ENCODE results near the gene SLC35F4. TPM values are rescaled to one million over a fixed set of nuclear protein-coding genes. Genes with fewer than 3 reads are reported as not detected.

The SLC35F4 gene
- total RNA-seq, 1 experiment from 2014 or later = not detected

GRCh38 chr14:57559576-57559975 lies 306.3 kb downstream of the SLC35F4 start:
- DNase-seq (ENCODE audit: low read depth, low spot score) = no peak
- no peak overlapping the region for H2AFZ ChIP-seq (ENCODE audit: low read depth, low read length, poor library complexity, severe bottlenecking)
- CTCF ChIA-PET = no interaction called here
- H3K9me2 ChIP-seq (ENCODE audit: insufficient read depth) = no peaks in the 10 kb centered on the region
- H3K9ac ChIP-seq (ENCODE audit: low read length) = no peak overlapping the region
- BruUV-seq (replicated peaks) = no TSS peak
- ATAC-seq = no peak
- H3K27me3 ChIP-seq (ENCODE audit: insufficient read depth, low read length) = peaks cover 78% of the 10 kb centered on the region
- no peaks in the 10 kb centered on the region for H3K4me1 ChIP-seq (ENCODE audit: control insufficient read depth in 1 of 2, insufficient read depth in 2 of 2, low read length in 2 of 2)
- H3K9me3 ChIP-seq (ENCODE audit: control insufficient read depth in 1 of 2, insufficient read depth in 1 of 2, low read depth in 1 of 2, low read length in 2 of 2) = no peaks in the 10 kb centered on the region; a peak in 1 of 4 replicates
- no peak overlapping the region for H3K27ac ChIP-seq (ENCODE audit: low read depth, low read length)
- intact Hi-C loops (cut with micrococcal nuclease) = no loop called here
- POLR2A ChIA-PET = no interaction called here
- TF ChIP-seq POLR2AphosphoS5 (IDR thresholded peaks at IDR 0.05; ENCODE audit: low read depth, low read length) (no peak), EZH2phosphoT487 (IDR thresholded peaks at IDR 0.05; ENCODE audit: borderline replicate concordance) (no peak), REST (IDR thresholded peaks at IDR 0.05; ENCODE audit: low read depth) (no peak), CBX3 (IDR thresholded peaks at IDR 0.05; ENCODE audit: low read depth) (no peak)
- H3K4me3 ChIP-seq (replicated peaks in 1 of 2; ENCODE audit: low read depth in 1 of 2, low read length in 2 of 2) = no peak overlapping the region
- no peaks in the 10 kb centered on the region for H3K79me2 ChIP-seq (ENCODE audit: insufficient read depth, low read length)
- H4K20me1 ChIP-seq (ENCODE audit: insufficient read depth) = no peaks in the 10 kb centered on the region
- no peaks in the 10 kb centered on the region for H3K36me3 ChIP-seq (ENCODE audit: control insufficient read depth in 1 of 2, insufficient read depth in 2 of 2, low read length in 2 of 2)
- RAD21 ChIA-PET (ENCODE audit: low non-redundant PET in 1 of 2, low total read pairs in 2 of 2, uncharacterized antibody in 2 of 2, unreplicated experiment in 2 of 2) = no interaction called here
- H3K4me2 ChIP-seq (ENCODE audit: low read length) = no peak overlapping the region

GRCh38 chr14:57549765-57550420 lies 316.0 kb downstream of the SLC35F4 start:
- no peaks in the 10 kb centered on the region for H3K9me2 ChIP-seq (ENCODE audit: insufficient read depth)
- RAD21 ChIA-PET (ENCODE audit: low non-redundant PET in 1 of 2, low total read pairs in 2 of 2, uncharacterized antibody in 2 of 2, unreplicated experiment in 2 of 2) = no interaction called here
- no peak overlapping the region for H2AFZ ChIP-seq (ENCODE audit: low read depth, low read length, poor library complexity, severe bottlenecking)
- no peaks in the 10 kb centered on the region for H4K20me1 ChIP-seq (ENCODE audit: insufficient read depth)
- intact Hi-C loops (cut with micrococcal nuclease) = no loop called here
- no peak for TF ChIP-seq RAD21 (IDR thresholded peaks at IDR 0.05; ENCODE audit: low read depth)
- no TSS peak for BruUV-seq (replicated peaks)
- H3K9ac ChIP-seq (ENCODE audit: low read length) = no peak overlapping the region
- H3K4me2 ChIP-seq (ENCODE audit: low read length) = no peak overlapping the region
- no peaks in the 10 kb centered on the region for H3K36me3 ChIP-seq (ENCODE audit: control insufficient read depth in 1 of 2, insufficient read depth in 2 of 2, low read length in 2 of 2)
- H3K4me1 ChIP-seq (ENCODE audit: control insufficient read depth in 1 of 2, insufficient read depth in 2 of 2, low read length in 2 of 2) = no peaks in the 10 kb centered on the region
- H3K4me3 ChIP-seq (replicated peaks in 1 of 2; ENCODE audit: low read depth in 1 of 2, low read length in 2 of 2) = no peak overlapping the region
- DNase-seq (ENCODE audit: low read depth, low spot score) (no peak), ATAC-seq (no peak)
- H3K27ac ChIP-seq (ENCODE audit: low read depth, low read length) = no peak overlapping the region
- H3K27me3 ChIP-seq (ENCODE audit: insufficient read depth, low read length) = peaks cover 26% of the 10 kb centered on the region
- no peaks in the 10 kb centered on the region for H3K79me2 ChIP-seq (ENCODE audit: insufficient read depth, low read length)
- POLR2A ChIA-PET = no interaction called here
- CTCF ChIA-PET = no interaction called here
- no peaks in the 10 kb centered on the region; a peak in 1 of 4 replicates for H3K9me3 ChIP-seq (ENCODE audit: control insufficient read depth in 1 of 2, insufficient read depth in 1 of 2, low read depth in 1 of 2, low read length in 2 of 2)
